ENCODE results near the gene TP73. TPM values are rescaled to one million over a fixed set of nuclear protein-coding genes. Genes with fewer than 3 reads are reported as not detected.

TP73 gene
- total RNA-seq, 1 donor = under 0.01 TPM

DNA sequence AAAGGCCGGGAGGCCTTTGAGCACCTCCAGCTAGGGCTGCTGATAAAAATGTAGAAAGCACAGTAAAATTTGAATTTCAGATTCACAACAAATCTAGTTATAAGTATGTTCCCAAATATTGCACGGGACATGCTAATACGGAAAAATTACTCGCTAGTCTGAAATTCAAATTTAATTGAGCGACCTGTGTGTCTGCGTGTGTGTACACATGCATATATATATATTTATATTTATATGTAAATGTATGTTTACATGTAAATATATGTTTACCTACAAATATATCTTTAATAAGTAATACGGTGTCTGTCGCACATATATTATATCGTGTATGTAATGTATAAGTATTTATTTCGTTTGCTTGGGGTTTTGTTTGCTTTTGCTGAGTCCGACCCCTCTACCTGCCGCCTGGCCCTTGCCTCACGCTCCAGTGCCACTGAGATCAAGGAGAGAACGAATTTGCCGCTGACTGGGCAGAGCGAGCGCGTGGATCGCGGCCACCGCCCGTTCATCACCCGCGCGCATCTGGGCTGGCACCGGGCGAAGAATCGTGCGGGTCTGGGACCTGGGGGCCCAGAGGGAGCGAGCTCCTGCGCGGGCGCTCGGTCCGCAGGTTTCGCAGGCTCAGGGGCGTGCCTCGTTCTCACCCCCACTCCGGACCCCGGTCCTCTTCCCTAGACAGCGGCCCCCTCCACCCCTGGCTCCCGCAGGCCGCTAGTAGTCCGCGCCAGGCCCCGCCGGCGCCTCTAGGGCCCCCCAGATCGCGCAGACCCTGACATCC lies 1.9 kb upstream of the TP73 start:
- no peak for DNase-seq (ENCODE audit: low read depth in 2 of 3, low spot score in 2 of 3)

DNA sequence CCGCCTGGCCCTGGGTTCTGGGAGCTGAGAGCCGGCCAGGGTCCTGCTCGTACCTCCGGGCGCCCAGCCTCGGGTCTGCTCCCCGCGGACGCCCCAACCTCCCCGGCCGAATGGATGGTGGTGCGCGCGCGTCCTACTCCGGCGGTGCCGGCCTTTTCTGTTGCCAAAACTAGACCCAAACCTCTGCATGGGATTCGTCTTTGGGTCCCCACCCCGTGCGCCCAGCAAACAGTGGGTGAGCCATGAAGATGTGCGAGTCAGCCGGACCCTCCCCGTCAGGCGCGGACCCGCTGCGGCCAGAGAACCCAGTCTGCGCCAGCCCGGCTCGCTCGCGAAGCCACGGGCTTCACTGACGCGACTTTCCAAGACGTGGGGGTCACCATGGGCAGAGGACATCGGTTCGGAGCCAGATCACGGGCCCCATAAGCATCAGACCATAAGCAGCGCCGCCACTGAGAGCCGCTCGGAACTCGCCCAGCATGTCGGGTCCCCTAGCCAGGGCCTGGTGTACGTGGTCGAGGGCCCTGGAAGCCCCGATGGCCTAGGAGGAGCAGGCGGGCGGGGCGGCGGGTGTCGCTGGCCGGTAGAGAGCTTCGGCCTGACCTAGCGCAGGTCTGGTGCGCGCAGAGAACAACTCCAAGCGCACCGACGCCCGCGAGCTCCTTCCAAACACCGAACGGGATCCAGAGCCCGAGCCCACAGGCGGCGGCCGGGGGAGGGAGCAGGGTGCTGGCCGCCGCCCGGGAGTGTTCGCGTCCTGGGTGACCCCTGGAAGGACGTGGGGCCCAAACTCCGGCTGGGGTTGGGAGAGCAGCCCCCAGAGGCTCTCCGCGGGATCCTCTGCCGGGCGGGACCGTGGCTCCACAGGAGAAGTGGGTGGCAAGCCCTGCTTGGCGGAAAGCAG lies 1.0 kb upstream of the TP73 start:
- DNase-seq (ENCODE audit: low read depth in 2 of 3, low spot score in 2 of 3) = no peak

DNA sequence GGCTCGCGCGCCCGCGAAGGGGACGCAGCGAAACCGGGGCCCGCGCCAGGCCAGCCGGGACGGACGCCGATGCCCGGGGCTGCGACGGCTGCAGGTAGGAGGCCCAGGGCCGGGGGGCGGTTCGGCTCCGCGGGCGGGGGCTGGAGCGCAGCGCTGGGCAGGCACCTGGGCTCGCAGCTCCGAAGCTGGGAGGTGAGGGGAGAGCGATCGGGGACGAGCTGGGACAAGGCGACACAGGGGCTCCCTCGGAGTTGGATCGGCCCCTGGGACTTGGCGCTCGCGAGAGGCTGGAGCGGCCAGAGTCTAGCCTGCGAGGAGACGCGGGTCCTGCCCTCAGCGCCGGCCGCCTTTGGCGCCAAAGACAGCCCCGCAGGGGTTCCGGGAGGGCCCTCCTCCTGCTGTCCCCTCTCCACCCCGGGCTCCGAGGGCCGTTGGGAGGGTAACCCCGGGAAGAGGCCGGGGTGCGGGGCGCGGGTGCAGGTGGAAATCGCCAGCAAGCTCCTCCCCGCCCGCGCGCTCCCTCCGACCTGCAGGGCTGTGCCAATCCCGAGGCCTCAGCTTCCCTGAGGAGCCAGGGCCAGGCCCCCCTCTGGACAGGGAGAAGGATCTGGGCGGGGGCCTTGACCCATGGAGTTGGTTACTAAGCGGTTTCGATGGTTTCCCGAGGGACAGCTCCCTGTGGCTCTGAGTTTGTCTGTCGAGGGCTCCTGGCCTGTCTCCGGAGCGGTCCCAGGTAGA lies 401 bp downstream of the TP73 start:
- DNase-seq (ENCODE audit: low read depth in 2 of 3, low spot score in 2 of 3) = no peak

DNA sequence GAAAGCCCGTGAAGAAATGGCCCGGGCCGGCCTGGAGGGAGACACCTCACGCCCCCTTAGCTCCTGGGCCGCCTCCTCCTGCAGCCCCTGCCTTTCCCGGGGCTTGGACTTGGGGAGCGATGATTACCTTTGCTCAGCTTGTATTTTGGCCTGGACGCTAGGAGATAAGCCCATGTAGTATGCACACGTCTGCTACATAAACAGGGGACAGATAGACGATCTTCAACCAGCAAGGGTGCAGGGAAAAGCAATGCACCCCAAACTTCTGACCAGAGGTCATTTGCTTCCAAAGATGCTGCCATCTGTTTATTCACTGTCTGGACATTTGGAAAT lies 936 bp downstream of the TP73 start:
- DNase-seq (ENCODE audit: low read depth in 2 of 3, low spot score in 2 of 3) = no peak

DNA sequence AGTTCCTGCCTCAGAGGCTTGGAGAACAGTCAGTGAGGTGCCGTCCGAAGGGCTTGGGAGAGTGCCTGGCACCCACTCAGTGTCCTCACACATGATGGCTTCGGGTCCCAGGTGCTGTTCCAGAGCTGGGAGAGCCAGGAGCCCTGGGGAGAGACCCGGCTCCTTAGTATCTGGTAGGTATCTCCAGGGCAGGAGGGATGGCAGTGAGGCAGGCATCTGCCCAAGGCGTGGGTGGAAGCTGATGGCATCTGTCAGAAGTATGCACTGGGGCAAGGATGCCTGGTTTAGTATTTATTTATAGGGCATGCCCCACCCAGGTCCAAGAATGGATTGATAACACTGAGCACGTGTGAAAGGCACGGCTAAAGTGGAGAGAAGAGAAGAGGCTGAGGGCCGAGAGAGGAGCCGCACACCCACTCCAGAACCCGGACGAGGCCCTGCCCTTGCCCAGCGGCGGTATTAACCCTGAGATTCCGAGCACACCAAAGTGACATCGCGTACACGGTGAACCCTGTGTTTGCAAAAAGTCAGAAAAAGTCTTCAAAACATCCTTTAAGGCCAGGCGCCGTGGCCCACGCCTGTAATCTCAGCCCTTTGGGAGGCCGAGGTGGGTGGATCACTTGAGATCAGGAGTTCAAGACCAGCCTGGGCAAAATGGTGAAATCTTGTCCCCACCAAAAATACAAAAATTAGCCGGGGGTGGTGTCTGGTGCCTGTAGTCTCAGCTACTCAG lies 2.4 kb downstream of the TP73 start:
- no peak for DNase-seq (ENCODE audit: low read depth in 2 of 3, low spot score in 2 of 3)

DNA sequence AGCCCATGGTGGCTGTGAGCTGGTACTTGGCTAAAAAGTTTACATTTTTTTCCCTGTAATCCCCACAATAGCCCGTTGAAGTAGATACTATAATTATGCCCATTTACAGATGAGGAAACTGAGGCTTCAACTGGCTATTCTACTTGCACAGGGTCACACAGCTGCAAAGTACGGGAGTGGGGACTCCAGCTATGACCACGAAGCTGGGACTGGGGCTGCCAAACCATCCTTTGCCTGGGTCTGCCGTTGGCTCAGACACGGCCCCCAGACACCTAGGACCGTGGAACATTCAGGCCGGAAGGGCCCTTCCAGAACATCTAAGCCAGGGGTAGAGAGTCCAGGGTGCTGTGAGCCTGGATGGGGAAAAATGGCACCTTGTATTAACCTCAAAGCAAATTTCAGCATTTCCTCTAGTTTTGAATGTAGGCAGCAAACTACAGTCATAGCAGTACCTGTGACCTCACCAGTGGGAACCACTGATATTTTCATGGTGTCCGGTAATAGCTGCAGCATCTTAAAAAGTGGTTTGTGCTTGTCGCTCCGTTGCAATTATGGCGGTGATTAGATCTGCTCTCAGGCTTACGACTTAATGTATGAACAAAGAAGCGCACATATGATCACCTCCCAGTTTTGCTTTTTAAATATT lies 4.3 kb downstream of the TP73 start:
- no peak for DNase-seq (ENCODE audit: low read depth in 2 of 3, low spot score in 2 of 3)

DNA sequence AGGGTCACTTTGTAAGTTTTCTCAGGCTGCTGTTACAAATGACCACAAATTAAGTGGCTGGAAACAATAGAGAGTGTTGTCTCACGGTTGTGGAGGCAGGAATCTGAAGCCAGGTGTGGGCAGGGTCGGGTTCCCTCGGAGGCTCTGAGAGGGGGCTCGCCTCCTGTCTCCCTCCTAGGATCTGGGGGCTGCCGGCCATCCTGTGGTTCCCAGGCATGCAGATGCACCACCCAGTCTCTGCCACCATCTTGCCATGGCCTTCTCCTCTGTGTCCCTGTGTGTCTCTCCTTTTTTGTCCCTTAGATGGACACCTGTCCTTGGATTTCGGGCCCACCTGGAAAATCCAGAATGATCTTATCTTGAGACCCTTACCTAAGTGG lies 4.8 kb downstream of the TP73 start:
- DNase-seq (ENCODE audit: low read depth in 2 of 3, low spot score in 2 of 3) = no peak

DNA sequence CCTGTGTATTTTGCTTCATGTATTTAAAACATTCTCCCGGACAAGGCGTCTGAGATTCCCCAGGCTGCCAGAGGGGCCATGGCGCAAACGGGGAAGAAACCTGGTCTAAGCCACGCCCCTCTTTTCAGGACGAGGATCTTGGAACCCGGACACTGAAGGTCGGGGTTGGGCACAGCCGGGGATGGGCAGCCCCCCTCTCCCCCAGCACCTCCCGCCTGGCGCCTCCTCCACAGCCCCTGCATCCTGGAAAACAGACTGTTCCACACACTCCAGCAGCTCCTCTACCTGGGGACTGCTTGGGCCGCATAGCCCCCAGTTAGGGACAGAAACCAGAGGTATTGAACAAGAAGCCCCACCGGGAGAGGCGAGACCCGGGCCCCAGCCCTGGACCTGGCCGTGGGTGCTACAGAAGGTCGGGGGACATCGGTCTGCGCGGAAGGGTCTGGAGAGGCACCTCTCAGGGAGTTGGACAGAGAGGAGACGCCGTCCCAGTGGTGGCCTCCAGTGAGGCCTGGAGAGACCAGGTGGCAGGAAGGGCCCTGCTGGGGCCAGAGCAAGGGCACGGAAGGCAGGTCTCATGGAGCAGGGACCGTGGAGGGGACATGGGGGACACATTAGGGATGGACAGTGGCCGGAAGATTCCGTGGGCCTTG lies 5.4 kb downstream of the TP73 start:
- DNase-seq (ENCODE audit: low read depth in 2 of 3, low spot score in 2 of 3) = no peak

DNA sequence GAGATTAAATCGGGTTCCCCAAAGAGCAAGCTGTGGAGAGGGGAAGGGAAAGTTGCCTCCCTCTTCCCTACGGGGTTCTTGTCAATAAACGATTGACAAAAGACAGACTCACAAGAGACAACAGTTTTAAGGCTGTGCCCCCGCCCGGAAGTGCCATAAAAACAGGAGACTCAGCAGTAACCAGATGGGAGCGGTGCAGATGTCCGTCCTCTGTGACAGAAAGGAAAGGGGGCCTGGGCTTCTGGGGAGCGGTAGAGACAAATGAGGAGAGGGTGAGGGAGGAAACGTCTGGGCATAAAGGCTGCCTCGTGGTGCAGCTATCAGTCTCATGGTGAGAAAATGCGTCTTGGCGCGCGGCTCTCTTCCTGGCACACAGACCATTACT lies 5.9 kb downstream of the TP73 start:
- DNase-seq (ENCODE audit: low read depth in 2 of 3, low spot score in 2 of 3) = no peak

DNA sequence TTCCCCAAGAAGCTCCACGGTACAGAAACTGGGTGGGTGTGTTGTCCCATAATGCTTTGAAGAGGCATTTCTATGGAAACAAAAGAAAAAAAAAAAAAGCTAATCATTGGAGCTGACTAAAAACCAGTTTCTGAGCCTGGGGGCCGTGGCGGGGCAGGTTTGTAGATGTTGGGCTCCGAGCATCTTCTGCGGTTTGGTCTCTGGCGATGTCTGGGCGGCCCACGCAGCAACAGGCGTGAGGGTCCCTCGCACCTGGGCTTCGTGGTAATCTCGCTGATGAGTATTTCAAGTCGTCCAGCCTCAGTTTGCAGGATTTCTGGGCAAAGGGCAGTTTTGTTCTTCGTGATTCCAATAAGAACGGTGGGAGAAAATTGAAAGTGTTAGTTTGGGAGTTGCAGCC lies 6.8 kb downstream of the TP73 start:
- DNase-seq (ENCODE audit: low read depth in 2 of 3, low spot score in 2 of 3) = no peak

DNA sequence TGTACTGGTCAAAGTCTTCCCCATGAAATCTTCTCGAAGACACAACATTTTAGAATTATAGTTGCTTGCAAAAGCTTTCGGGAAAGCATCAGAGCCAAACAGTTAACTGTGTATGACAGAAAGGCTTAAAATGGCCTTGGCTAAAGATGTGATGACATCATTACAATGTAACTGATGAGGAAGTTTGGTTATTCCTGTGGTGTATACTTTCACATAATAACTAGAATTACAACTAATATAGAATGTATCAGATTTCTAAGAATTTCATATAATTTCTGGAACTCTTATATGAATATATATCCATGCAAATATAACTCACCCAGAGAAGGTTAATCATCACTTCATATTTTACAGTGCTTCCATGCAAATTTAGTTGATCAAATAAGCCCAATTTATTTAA lies 8.4 kb downstream of the TP73 start:
- DNase-seq (ENCODE audit: low read depth in 2 of 3, low spot score in 2 of 3) = no peak

DNA sequence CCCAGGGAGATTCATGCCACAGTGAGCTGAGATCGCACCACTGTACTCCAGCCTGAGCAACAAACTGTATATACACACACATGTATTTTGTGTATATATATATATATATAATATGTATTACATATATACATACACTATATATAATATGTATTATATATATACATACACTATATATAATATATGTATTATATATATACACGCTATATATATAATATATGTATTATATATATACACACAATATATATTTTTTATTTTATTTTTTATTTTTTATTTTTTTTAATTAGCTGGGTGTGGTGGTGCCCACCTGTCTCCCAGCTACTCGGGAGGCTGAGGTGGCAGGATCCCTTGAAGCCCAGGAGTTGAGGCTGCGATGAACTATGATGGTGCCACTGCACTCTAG lies 9.3 kb downstream of the TP73 start:
- no peak for DNase-seq (ENCODE audit: low read depth in 2 of 3, low spot score in 2 of 3)

DNA sequence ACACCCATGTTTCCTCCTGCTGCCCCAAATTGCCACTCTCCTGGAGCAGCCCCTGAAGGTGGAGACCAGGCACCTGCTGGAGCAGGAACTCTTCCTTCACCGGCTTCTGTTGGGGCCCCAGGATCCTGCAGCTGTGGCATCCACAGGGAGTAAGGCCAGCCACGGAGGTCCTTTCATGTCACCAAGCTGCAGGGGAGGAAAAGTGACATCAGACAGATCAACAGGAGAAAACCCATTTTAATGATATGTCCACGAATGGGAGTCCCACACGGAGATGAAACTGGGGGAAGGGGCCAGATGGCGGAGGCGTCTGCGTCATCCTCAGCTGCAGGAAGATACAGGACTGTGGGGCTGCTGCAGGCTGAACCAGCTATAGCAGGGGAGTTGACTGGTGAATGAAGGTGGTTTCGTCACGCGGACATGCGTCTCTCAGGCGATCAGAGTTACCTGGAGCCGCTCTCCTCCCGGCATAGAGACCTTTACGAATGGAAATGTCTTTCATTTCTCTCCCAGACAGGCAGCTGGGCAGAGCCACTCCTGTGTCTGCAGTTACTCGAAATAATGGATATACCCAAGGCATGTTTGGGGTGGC lies 9.9 kb downstream of the TP73 start:
- no peak for DNase-seq (ENCODE audit: low read depth in 2 of 3, low spot score in 2 of 3)

DNA sequence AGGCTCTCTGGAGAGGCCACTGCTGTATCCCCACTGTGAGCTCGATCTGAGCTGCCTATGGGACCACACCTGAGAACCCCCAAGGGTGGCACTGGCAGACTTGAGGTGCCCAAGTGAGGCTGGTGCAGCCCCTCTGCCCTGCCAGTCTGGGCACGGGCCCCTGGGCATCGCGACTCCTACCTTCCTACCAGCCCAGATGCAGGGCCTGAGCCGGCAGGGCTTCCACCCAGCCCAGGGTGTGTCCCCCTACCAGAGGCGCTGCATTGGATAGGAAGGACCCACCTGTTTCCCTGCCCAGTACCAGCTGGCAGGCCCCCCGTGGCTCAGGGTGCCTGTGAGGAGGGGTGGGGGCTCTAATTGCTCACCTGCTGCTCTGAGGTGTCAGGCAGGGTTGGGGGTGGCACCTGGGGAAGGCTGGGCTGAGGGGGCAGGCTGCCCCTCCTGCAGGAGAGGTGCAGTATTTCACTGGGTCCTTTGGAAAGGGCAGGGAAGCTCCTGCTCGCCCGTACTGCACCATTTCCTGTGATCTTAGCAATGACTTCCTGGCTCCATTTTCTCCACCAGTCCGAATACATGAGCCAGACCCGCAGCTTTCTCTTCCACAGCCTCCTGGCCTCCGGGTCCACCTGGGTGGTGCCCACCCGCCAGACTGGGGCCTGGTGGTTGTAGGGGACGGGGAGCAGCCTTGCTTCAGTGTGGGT lies 11.8 kb downstream of the TP73 start:
- no peak for DNase-seq (ENCODE audit: low read depth in 2 of 3, low spot score in 2 of 3)

DNA sequence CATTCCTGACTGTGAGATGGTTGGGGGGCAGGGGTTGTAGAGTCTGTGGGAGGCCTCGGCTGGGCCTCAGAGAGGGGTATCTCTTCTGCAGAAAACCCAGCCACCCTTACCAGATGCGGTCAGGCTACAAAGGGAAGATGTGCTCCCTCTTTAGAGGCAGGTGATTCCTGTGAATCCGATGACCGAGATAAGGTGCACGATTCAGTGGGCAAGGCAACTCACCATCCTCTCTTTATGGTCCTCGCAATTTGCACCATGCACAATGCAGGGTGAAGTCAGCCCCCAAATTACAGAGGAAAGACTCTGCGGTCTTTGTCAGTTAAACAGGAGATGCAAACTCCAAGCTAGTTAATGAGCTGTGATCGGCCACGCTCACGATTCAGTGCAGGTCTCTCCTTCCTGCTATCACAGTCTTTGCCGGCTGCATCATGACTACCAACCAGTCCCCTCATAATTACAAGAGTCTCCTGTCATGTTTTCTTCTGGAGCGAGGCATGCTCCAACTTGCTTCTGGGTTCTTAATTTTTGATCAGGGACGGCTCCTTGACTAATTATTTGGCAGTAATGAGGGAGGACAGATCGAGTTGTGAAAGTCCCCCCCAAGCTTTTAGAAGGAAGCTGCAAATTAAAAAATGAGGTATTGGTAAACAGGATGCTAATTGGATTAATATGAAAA lies 12.5 kb downstream of the TP73 start:
- DNase-seq (ENCODE audit: low read depth in 2 of 3, low spot score in 2 of 3) = no peak

DNA sequence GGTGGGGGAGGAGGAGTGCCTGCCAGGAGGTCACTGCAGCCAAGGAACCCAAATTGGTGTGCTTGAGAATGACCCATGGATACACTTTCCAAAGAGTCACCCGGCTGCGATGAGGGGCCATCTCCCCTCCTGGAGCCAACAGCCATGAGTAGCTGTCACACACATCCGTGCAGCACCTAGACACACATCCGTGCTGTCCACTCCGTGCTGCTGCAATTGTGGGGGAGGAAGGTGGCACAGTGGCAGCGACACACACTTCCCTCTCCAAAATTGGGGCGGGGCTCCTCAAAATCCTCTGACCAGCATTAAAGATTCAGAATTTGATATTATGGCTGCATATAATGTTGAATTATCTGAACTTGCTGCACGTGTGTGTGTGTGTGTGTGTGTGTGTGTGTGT lies 15.8 kb downstream of the TP73 start:
- no peak for DNase-seq (ENCODE audit: low read depth in 2 of 3, low spot score in 2 of 3)

DNA sequence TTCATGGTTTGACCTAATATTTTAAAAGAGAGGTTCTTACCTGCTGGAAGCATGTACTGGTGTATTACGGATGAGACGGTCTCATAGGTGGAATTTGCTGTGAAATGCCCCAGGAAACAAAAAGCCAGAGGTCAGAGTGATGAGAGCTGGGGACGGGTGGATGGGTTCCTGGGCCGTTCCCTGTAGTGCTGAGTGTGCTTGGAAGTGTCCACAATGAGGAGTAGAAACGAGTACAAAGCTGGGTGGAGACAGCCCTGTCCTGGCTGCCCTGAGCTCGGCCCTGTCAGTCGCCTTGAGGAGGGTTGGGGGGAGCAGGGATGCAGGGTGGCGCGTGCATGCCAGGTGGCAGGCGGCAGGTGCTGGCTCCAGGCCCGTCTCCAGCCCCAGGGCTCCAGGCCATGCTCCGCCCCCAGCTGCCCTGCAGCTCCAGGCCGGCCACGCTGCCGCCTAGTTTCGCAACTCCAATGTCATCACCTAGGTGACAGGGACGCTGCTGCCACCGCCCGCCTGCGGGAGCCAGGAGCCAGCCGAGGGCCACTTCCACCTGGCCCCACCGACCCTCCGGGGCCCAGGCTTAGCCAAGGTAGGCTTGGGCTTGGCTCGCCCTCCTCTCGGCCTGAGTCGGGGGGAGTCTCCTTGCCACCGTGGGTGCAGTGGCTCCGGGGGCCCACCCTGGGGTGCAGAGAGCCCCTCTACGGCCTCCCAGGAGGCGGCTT lies 16.4 kb downstream of the TP73 start:
- no peak for DNase-seq (ENCODE audit: low read depth in 2 of 3, low spot score in 2 of 3)

DNA sequence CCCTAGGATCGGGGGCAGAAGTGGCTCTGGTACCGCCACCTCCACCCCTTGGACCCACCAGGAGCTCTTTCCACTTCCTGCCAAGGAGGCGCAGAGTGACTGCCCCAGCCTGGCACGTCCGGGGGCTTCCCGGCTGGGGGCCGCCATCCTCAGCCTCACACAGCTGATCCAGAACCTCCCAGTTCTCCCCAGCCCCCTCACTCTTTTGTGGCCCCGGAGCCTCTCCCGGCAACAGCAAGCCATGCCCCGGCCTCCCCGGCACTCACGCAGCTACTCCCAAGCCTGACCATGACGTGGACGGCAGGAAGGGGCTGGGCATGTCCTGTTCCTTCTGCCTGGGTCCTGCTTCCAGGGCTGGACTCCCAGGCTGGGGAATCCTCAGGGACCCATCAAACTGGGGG lies 17.1 kb downstream of the TP73 start:
- no peak for DNase-seq (ENCODE audit: low read depth in 2 of 3, low spot score in 2 of 3)
